H9 (cell line): ENCODE data around the gene SMTN. TPM values are rescaled to one million over a fixed set of nuclear protein-coding genes. Genes with fewer than 3 reads are reported as not detected.

Source experiments
- DNase-seq: peaks from one replicate; pipeline ENCODE4 v3.0.0-alpha.2; 2017
- H2AFZ ChIP-seq: one replicate; pipeline ENCODE4 v1.6.1; 2013; ENCODE audit warnings: mild to moderate bottlenecking, low read length, control low read depth, moderate library complexity
- H2AK5ac ChIP-seq: 2 replicates; pipeline ENCODE4 v1.6.1; 2013; ENCODE audit warnings: low read length, control low read depth, mixed read lengths; ENCODE audit not compliant: insufficient read length
- H2BK120ac ChIP-seq: one replicate; pipeline ENCODE4 v1.6.1; 2013; ENCODE audit warnings: low read depth, mild to moderate bottlenecking, low read length, control low read depth, inconsistent platforms; ENCODE audit not compliant: poor library complexity, severe bottlenecking
- H2BK12ac ChIP-seq: 2 replicates; pipeline ENCODE4 v1.6.1; 2013; ENCODE audit warnings: low read length, control low read depth, mixed read lengths, low read depth; ENCODE audit not compliant: insufficient read length
- H2BK15ac ChIP-seq: 2 replicates; pipeline ENCODE4 v1.6.1; 2013; ENCODE audit warnings: low read depth, low read length, control low read depth
- H2BK20ac ChIP-seq: one replicate; pipeline ENCODE4 v1.6.1; 2013; ENCODE audit warnings: low read depth, mild to moderate bottlenecking, low read length, control low read depth, inconsistent platforms; ENCODE audit not compliant: poor library complexity, severe bottlenecking
- H2BK5ac ChIP-seq: 2 replicates; pipeline ENCODE4 v1.6.1; 2013; ENCODE audit warnings: low read length, control low read depth, mixed read lengths; ENCODE audit not compliant: insufficient read length
- H3K14ac ChIP-seq: 2 replicates; pipeline ENCODE4 v1.6.1; 2013; ENCODE audit warnings: low read length, control low read depth; ENCODE audit not compliant: insufficient read depth
- H3K18ac ChIP-seq: 2 replicates; pipeline ENCODE4 v1.6.1; 2013; ENCODE audit warnings: low read depth, mild to moderate bottlenecking, mixed read lengths, low read length, control low read depth; ENCODE audit not compliant: insufficient read length
- H3K23ac ChIP-seq: 2 replicates; pipeline ENCODE4 v1.6.1; 2013; ENCODE audit warnings: low read length, control low read depth, mixed read lengths, low read depth; ENCODE audit not compliant: insufficient read length
- H3K23me2 ChIP-seq: 2 replicates; pipeline ENCODE4 v1.6.1; 2013; ENCODE audit warnings: low read depth, mild to moderate bottlenecking, mixed read lengths, low read length, control low read depth; ENCODE audit not compliant: insufficient read length, poor library complexity, severe bottlenecking
- H3K27ac ChIP-seq: 2 replicates; pipeline ENCODE4 v1.5.1; 2013; ENCODE audit warnings: low read length, control low read depth, mixed read lengths, low read depth; ENCODE audit not compliant: insufficient read length
- H3K27me3 ChIP-seq: 2 replicates; pipeline ENCODE4 v1.6.1; 2013; ENCODE audit warnings: low read length, control low read depth, inconsistent platforms; ENCODE audit not compliant: insufficient read depth
- H3K4ac ChIP-seq: 2 replicates; pipeline ENCODE4 v1.6.1; 2013; ENCODE audit warnings: low read depth, mild to moderate bottlenecking, control low read depth, inconsistent platforms, low read length, moderate library complexity
- H3K4me1 ChIP-seq: 2 replicates; pipeline ENCODE4 v1.6.1; 2013; ENCODE audit warnings: low read length, control low read depth, inconsistent platforms; ENCODE audit not compliant: insufficient read depth
- H3K4me2 ChIP-seq: 2 replicates; pipeline ENCODE4 v1.6.1; 2013; ENCODE audit warnings: low read length, control low read depth, mixed read lengths; ENCODE audit not compliant: insufficient read length, insufficient read depth
- H3K56ac ChIP-seq: 2 replicates; pipeline ENCODE4 v1.6.1; 2013; ENCODE audit warnings: low read depth, mild to moderate bottlenecking, mixed read lengths, low read length, control low read depth; ENCODE audit not compliant: insufficient read length
- H3K79me1 ChIP-seq: 2 replicates; pipeline ENCODE4 v1.6.1; 2013; ENCODE audit warnings: low read depth, mild to moderate bottlenecking, moderate library complexity, low read length, control low read depth, inconsistent platforms; ENCODE audit not compliant: insufficient read depth, poor library complexity, severe bottlenecking
- H3K79me2 ChIP-seq: 2 replicates; pipeline ENCODE4 v1.6.1; 2013; ENCODE audit warnings: low read length, control low read depth, inconsistent platforms; ENCODE audit not compliant: insufficient read depth
- H3K9ac ChIP-seq: 2 replicates; pipeline ENCODE4 v1.6.1; 2013; ENCODE audit warnings: low read length, control low read depth, mixed read lengths; ENCODE audit not compliant: insufficient read length; ENCODE audit errors: extremely low read depth
- H3K9me3 ChIP-seq: one replicate; pipeline ENCODE4 v1.6.1; 2013; ENCODE audit warnings: low read depth, low read length, inconsistent platforms; ENCODE audit not compliant: control insufficient read depth
- H3T11ph ChIP-seq: one replicate; pipeline ENCODE4 v1.6.1; 2013; ENCODE audit warnings: mild to moderate bottlenecking, low read length, control low read depth, inconsistent platforms
- H4K20me1 ChIP-seq: one replicate; pipeline ENCODE4 v1.6.1; 2013; ENCODE audit not compliant: control insufficient read depth, insufficient read length, insufficient read depth
- H4K5ac ChIP-seq: 2 replicates; pipeline ENCODE4 v1.6.1; 2013; ENCODE audit warnings: low read depth, mild to moderate bottlenecking, mixed read lengths, low read length, control low read depth; ENCODE audit not compliant: insufficient read length
- H4K8ac ChIP-seq: replicated peaks from 2 replicates; pipeline ENCODE4 v1.6.1; 2013; ENCODE audit warnings: low read length, control low read depth, mixed read lengths, low read depth; ENCODE audit not compliant: insufficient read length
- H4K91ac ChIP-seq: 2 replicates; pipeline ENCODE4 v1.6.1; 2013; ENCODE audit warnings: low read depth, mild to moderate bottlenecking, moderate library complexity, mixed read lengths, low read length, control low read depth; ENCODE audit not compliant: insufficient read length
- H3K27ac Mint-ChIP-seq, 3 experiments: 2 replicates in 2 of 3; 3 replicates in 1 of 3; pipeline ENCODE4 v1.8.0; 2020 to 2021; ENCODE audit warnings: mixed read lengths in 3 of 3, mild to moderate bottlenecking in 1 of 3, moderate library complexity in 1 of 3
- H3K27me3 Mint-ChIP-seq: 2 replicates; pipeline ENCODE4 v1.8.0; 2021; ENCODE audit warnings: low read depth, mild to moderate bottlenecking, moderate library complexity, mixed read lengths
- H3K36me3 Mint-ChIP-seq, 3 experiments: 2 replicates in 2 of 3; 3 replicates in 1 of 3; pipeline ENCODE4 v1.8.0; 2020 to 2021; ENCODE audit warnings: low read depth in 3 of 3, mixed read lengths in 3 of 3; ENCODE audit not compliant: insufficient read depth in 1 of 3
- H3K4me1 Mint-ChIP-seq, 2 experiments: 2 replicates each; pipeline ENCODE4 v1.8.0; 2020; ENCODE audit warnings: mixed read lengths in 2 of 2
- H3K4me3 Mint-ChIP-seq, 2 experiments: 2 replicates in 1 of 2; 3 replicates in 1 of 2; pipeline ENCODE4 v1.8.0; 2020 to 2021; ENCODE audit warnings: mild to moderate bottlenecking in 2 of 2, mixed read lengths in 2 of 2, moderate library complexity in 1 of 2
- H3K9me3 Mint-ChIP-seq, 2 experiments: 2 replicates in 1 of 2; 3 replicates in 1 of 2; pipeline ENCODE4 v1.8.0; 2020; ENCODE audit warnings: mild to moderate bottlenecking in 2 of 2, mixed read lengths in 2 of 2, moderate library complexity in 1 of 2
- CTCF ChIP-seq: fragments of 200-600 bp; sonication (generic); conservative IDR thresholded peaks from 3 replicates; pipeline ENCODE4 v1.8.0; 2021; ENCODE audit warnings: antibody characterized with exemption, mild to moderate bottlenecking
- WGBS: extraction: QIAGEN DNeasy Blood & Tissue Kit; methylation state at CpG from one replicate; pipeline ENCODE4 v1.1.7; 2013; ENCODE audit warnings: missing lambda C conversion rate, low lambda C conversion rate, mixed read lengths; ENCODE audit not compliant: insufficient read length; ENCODE audit errors: extremely low coverage; 5-methylcytosine and 5-hydroxymethylcytosine counted together
- total RNA-seq: library from RNA; stranded (reverse); gene quantifications from 2 replicates; pipeline ENCODE4 v1.2.1, GENCODE V29; 2021

The SMTN gene
- total RNA-seq, 1 experiment from 2014 or later = 23.4 TPM

GRCh38 chr22:31083923-31084810 is 3.0 kb downstream of the SMTN start:
- no peak overlapping the region; the same call in 1 of the 2 replicates for H2BK15ac ChIP-seq
- no peaks in the 10 kb centered on the region for H3K9me3 Mint-ChIP-seq
- peaks cover 10% of the 10 kb centered on the region for H3K23me2 ChIP-seq
- H3K27me3 ChIP-seq = no peaks in the 10 kb centered on the region
- H3K36me3 Mint-ChIP-seq = peaks cover 0 to 2% (median 2%) of the 10 kb centered on the region in 3 experiments; a peak in 4 of 7 replicates
- H3K4me1 Mint-ChIP-seq = peaks cover 31 to 42% of the 10 kb centered on the region in 2 experiments
- no peaks in the 10 kb centered on the region for H4K20me1 ChIP-seq
- H4K5ac ChIP-seq = peak overlapping the region; percentile 43
- peak overlapping the region; percentile 89 for H3K9ac ChIP-seq
- no peak overlapping the region for H2BK5ac ChIP-seq
- H3T11ph ChIP-seq = no peak overlapping the region
- no peak overlapping the region for H3K56ac ChIP-seq
- no peaks in the 10 kb centered on the region for H3K9me3 ChIP-seq
- no peak for DNase-seq
- TF ChIP-seq CTCF = no peak
- H3K14ac ChIP-seq = peak overlapping the region; percentile 97
- H3K79me2 ChIP-seq = no peaks in the 10 kb centered on the region; the same call in 1 of the 2 replicates
- H3K79me1 ChIP-seq = no peaks in the 10 kb centered on the region
- H2BK20ac ChIP-seq = no peak overlapping the region
- no peak overlapping the region for H2AK5ac ChIP-seq
- peak overlapping the region; percentile 92 for H3K18ac ChIP-seq
- peak overlapping the region; percentile 82 to 90 for H3K4me3 Mint-ChIP-seq
- WGBS = no CpG with 5 or more reads among the region's 18 CpGs
- no peak overlapping the region for H4K8ac ChIP-seq
- H3K27ac ChIP-seq = no peak overlapping the region
- H3K4me2 ChIP-seq = peak overlapping the region; percentile 90
- no peaks in the 10 kb centered on the region; the same call in 1 of the 2 replicates for H3K4me1 ChIP-seq
- H3K4ac ChIP-seq = peak overlapping the region; percentile 75; the same call in 1 of the 2 replicates
- peaks cover 5% of the 10 kb centered on the region for H3K27me3 Mint-ChIP-seq
- peak overlapping the region; percentile 10 for H2BK12ac ChIP-seq
- peak overlapping the region; percentile 82 for H2BK120ac ChIP-seq
- no peak overlapping the region for H2AFZ ChIP-seq
- H3K27ac Mint-ChIP-seq = peak overlapping the region in 2 of 3 experiments; percentile 77 to 92; a peak in 5 of 7 replicates
- H4K91ac ChIP-seq = no peak overlapping the region
- no peak overlapping the region for H3K23ac ChIP-seq
